M059J (cell line): ENCODE measurements around the gene ARMC8. TPM values are rescaled to one million over a fixed set of nuclear protein-coding genes. Genes with fewer than 3 reads are reported as not detected.
A peak's percentile ranks its signal among the peaks of the same experiment; 100 is the strongest.

ENCODE experiments used
- DNase-seq: peaks from one replicate; pipeline ENCODE4 v3.0.0-alpha.2; 2012; ENCODE audit warnings: low read depth
- total RNA-seq: library from RNA; depleted of rRNA; stranded (reverse); fragments of >200 nt; shearing (Covaris generic); gene quantifications from 2 replicates; pipeline ENCODE4 v1.2.3, GENCODE V29; 2014

The ARMC8 gene
- total RNA-seq, 1 experiment from 2014 or later: 53.1 TPM

DNA sequence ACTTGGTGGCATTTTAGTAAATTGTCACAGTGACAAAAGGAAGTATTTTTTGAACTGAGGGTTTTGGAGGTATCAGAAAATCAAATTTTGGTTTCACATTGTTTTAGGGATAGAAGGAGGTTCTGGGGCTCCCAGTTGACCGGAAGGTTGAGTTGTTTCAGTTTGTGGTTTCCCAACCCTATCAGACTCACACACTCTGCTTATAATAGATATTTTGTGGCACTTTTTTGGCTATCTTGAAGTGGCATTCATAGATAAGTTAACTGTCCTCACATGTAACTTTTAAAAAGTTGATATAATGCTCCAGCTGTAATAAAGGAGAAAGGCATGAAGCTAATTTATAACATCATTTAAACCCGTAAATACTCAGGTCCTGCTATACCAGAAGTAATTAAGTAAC is 12.8 kb downstream of the ARMC8 start:
- no peak for DNase-seq

DNA sequence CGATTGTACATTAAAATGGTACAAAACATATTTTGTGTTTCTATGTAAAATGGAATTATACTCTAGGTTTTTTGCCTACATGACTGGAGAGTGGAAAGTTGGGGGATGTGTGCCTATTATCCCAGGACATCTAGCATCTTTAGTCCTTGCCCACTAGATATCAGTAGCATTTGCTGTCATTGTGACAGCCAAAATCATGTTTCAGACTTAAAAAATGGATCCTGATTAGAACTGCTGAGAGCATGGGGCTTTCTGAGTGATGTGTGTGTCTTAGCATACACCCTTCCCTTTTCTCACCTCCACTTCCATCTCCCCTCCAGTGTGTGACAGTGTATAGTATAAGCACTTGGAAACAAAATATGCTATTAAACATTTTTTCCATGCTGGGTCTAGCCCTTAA is 13.3 kb downstream of the ARMC8 start:
- no peak for DNase-seq

DNA sequence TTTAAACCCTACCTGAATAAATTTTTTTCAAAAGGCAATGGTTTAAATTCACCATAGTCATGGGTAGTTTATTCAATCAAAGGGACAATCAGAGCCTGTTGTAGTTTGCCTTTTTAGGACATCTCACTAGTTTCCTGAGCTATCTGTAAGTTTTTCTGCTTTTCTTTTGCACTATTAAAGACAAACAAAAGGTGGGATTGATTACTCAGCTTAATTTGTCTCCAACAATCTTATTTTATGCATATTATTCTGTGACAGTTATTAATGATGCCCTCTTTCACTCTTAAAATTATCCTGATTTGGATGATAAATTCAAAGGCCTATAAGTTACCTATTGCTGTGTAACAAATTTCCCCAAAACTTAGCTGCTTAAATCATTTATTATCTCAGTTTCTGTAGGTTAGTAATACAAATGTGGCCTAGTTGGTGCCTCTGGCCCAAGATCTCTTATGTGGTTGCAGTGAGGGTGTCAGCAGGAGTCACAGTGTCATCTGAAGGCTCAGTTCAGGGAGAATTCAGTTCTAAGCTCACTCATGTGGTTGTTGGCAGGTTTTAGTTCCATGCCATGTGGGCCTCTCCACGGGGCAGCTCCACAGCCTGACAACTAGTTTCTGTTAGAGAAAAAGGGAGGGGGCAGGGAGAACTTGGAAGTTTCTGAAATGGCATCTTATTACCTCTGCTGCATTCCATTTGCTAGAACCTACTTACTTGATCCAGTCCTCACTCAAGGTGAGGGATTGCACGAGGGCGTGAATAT is 16.0 kb downstream of the ARMC8 start:
- DNase-seq: no peak

DNA sequence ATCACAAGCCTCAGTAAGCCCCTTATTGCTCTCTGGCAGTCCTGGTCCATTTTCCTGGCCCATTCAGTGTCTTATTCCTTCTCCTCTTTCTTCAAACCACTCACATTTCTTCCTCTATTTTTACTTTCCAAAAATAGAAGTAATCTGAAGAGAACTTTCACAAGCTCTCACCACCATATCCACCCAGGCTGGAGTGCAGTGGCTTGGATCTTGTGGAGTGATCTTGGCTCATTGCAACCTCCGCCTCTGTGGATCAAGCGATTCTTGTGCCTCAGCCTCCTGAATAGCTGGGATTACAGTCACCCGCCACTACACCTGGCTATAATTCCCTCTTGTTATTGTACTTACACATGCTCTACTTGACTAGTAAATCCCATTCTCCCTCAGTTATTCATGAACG is 16.8 kb downstream of the ARMC8 start:
- DNase-seq: no peak

DNA sequence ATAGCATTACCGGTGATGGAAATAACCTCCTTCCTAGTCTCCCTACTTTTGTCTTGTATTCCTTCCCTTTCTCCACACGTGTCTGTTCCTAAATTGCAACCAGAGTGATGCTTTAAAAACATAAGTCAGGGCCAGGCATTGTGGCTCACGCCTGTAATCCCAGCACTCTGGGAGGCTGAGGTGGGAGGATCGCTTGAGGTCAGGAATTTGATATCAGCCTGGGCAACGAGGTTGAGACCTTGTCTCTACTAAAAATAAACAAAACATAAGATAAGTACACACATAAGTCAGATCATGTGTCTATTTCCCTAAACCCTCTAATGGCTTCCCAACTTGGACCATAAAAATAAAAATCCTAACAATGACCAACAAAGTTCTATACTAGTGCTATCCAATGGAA is 18.4 kb downstream of the ARMC8 start:
- no peak for DNase-seq

DNA sequence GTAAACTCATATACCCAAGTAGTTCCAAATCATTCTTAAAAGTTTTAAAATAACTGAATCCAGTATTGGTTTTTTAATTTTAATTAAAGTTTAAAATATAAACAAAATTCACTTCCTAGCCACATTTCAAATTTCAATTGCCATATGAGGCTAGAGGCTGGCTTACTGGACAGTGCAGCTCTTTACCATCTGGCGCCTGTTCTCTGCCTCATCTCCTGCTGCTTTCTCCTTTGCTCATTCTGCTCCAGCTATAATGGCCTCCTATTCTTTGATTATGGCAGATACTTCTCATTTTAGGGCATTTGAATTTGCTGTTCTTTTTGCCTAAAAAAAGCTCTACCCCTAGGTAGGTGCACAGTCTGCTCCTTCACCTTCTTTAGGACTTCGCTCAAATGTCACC is 19.1 kb downstream of the ARMC8 start:
- no peak for DNase-seq

DNA sequence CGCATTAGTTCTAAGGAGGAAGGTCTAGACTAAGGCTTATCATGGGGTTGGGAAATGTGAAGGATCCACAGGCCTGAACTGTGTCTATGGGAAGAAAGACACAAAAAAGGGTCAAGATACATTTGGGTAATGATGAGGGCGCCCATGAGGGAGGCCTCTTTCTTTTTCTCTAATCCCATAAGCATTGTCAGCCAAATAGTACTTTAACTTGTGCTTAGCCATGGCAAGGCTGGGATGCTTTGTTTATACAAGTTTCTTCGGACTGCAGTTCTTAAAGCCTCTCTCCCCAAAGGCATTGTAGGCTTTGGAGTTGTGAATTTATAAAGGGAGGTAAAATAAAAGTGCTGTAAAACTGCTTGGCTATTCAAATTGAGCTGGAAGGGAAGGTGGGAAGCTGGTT is 23.4 kb downstream of the ARMC8 start:
- DNase-seq: no peak

DNA sequence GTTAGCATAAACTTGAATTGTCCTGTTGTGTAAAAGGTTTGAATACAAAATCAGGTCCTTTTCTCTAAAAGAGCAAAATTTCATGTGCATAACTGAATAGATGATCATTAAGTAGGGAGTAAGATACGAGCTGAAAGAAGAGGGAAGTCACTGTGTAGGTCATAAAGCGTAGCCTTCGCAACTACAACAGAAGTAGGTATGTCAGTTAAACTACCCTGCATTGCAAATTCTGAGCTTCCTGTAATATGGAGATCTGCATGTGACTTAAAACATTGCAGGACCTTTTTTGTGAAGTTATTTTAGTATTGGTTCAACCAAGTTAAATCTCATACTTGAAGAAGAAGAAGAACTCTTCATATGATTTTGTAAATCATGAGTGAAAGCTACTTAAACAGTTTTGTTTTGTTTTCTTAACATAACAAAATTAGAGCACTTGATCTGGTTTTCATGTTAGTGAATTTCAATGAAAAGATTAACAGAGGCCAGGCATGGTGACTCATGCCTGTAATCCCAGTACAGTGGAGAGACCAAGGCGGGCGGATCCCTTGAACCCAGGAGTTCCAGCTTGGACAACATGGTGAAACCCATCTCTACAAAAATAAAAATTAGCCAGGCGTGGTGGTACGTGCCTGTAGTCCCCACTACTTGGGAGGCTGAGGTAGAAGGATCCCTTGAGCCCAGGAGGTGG is 26.4 kb downstream of the ARMC8 start:
- DNase-seq: peak; percentile 19

DNA sequence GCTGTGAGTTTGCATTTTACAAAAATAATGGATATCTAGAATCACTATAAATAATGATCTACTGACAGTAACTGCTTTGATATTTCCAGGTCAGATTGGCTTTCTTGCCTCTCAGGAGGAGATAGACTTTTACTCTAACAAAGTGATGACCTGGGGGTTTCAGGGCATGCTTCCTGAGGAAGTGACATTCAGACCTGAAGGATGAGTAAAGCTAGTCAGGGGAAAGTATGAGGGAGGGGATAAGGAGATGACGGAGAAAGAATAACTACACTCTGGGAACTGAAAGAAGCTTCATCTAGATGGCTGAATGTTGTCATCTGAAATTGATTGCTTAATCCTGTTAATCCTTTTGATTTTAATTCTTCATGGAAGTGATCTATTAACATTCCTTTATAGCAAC is 32.2 kb downstream of the ARMC8 start:
- DNase-seq: no peak

DNA sequence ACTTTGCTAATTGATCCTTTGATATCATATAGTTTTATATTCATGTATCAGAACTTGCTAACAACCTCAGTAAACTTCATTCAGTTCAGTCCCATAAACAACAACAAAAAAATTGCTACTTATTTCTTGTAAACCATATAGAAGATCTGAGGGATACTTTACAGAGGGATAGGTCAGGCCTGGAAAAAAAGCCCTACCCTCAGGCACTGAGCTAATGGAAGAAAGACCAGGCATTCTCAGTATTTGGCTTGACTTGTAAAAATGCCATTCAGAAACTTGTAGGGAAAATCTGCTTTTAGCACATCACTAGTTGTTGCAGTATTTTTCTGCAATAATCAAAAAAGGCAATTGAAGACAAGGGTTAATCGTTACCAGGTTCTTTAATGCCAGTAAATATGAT is 33.1 kb downstream of the ARMC8 start:
- DNase-seq: no peak

DNA sequence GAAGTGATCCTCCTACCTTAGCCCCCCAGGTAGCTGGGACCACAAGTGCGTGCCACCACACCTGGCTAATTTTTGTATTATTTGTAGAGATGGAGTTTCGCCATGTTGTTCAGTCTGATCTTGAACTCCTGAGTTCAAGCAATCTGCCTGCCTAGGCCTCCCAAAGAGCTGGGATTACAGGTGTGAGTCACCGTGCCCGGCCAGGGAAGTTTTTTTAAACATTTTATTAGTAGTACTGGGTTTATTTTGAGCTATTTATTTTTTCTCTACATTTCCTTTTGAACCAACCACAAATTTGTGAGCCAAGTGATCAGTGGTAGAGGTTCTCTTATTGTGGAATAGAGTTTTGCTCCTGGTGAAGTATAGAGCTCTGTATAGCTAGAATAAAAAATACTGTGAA is 33.7 kb downstream of the ARMC8 start:
- DNase-seq: peak; percentile 77

DNA sequence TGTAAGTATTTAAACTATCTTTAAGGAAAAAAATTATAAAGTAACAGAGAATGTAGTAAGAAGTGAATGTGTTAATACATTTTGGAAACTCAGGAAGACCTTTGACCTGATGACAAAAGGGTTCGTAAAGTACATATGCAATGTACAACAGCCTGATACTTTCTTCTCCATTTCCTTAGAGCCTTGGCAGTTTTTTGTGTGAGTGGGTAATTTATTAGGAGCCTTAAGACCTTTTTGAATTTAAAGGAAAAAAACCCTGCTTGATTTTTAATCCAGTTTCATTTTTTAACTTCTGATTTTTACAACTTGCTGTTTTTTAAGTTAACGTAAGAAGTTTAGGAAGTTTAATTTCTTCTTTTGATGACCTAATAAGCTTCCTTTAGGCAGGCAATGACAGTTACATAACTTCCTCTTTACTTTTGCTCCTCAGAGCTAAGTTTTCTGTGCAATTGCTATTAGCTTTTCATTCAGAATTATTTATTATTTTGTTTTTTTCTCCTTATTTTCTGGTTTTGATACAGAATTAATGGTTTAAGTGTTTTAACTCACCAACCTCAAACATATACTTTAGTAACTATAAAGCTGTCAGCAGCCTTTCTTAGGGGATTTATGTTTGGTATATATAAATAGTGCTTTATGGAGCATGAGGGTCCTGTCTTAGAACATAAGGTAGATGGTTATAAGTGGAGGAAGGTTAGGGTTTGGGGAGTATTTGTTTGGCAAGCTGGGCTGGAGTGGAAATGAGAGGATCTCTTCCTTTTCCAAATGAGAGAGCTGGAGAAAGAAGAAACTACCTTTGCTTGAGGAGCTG is 35.2 kb downstream of the ARMC8 start:
- DNase-seq: no peak

DNA sequence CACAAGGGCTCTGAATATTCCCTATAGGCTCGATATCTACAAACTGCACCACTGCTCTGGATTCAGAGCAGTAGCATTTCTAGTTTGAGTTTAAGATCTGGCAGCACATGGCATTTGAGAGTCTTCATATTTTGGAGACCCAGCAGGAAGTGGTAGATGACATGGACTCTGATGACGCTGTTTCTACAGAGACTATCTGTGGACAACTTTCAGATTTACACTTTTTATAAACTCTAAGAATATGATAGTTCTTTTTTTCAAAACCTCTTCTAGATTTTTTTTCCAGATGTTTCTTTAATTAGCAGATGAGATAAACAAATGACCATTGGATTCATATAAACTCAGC is 35.8 kb downstream of the ARMC8 start:
- no peak for DNase-seq

DNA sequence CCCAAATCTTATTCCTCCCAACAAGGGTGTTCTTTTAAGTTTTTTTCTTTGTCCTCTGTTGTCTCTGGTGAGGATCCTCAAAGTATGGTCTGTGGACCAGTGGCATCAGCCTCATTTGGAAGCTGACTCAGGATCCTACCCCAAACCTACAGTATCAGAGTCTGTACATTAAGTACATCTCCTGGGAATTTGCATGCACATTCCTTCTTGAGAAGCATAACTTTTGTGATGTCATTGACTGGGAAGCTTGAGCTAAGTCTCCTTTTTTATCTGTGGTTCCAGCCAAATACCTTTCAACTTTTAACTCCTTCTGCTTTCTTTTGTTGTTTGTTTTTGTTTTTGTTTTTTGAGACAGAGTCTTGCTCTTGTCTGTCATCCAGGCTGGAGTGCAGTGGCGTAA is 40.5 kb downstream of the ARMC8 start:
- DNase-seq: no peak

DNA sequence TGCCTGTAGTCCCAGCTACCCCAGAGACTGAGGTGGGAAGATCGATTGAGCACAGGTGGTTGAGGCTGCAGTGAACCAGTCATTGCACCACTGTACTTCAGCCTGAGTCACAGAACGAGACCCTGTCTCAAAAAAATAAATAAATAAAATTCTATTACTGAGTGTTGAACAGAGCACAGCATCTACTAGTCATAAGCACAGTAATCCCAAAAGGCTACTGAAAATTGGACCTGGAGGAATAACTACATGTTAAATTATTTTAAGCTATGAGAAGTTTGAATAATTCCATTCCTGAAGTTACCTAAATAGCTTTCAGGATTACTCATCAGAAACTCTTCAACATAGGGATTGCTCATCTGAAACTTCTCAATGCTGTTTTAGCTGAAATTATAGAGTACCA is 43.4 kb downstream of the ARMC8 start:
- peak; percentile 56 for DNase-seq

DNA sequence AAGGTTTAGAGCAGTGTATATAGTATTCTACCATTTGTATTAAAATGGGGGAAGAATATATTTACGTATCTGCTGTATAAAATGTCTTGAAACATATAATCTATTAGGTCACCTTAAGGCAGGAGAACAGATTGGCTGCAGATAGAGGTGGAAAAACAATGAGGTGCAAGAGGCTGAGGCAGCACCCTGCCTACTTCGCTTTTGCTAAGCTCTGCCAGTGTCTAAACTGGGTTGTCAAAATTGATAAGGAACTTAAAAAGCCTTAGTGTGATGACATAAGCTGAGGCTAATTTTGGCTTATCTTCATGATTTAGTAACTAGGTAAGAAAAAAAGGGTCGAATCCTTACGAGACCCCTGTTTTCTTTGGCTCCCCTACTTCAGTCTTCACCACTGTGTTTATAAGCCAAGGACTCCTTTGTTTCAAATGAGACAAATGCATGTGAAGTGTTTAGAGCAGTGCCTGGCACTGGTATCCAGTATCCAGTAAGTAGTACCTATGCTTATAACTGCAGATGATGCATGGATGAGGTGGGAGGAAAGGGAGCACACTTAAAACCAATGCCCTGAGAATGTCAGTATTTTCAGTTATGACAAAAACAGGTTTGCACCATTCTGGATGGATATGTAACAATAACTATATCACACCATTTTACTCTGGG is 45.7 kb downstream of the ARMC8 start:
- DNase-seq: no peak

DNA sequence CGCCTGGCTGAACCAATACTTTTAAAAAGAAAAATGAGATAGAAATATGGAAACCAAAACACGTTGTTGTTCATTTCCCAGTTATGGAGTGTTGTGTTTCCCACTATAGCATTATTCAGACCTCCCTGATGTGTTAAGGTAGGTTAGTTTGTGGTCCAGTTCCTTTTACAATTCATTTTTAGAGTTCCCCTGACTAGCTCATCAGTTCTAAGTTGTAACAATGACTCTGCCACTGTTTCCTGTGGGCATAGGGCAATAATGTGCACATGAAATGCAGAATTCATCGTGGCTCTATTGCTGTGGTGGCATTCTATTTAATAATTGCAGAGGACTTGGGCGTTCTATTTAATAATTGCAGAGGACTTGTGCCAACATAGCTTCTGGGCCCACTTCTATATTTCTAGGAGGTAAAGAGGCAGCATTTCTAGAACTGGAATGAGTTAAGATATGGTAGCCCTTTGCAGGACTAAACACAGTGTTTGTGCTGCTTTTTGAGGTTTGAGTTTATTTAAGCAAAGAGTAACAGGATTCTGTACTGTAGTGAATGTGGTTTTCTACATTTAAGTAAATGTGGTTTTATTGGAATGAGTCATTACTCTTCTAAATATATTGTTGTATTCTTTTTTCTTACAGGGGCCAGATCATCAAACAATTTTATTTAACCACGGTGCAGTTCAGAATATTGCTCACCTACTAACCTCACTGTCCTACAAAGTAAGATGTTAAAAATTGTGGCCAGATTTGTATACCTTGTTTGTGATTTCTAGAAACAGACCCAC is 47.5 kb downstream of the ARMC8 start:
- DNase-seq: peak; percentile 83

DNA sequence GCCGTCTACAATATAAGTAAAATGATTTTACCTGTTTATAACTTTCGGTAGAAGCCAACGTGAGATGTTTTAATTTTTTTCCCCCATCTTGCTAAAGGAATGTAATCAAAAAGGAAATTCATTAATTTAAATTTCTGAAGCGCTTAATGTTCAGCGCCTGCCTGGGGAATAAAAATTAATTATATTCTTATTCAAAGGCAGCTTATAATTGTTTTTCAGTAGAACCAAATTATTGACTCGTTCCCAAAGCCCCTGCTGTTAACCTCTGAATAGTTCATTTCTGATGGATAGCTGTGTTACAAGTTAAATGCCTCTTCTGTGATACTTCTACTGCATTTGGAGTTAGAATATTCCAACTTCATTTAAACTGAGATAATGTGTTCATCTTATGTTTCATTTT is 51.6 kb downstream of the ARMC8 start:
- no peak for DNase-seq

DNA sequence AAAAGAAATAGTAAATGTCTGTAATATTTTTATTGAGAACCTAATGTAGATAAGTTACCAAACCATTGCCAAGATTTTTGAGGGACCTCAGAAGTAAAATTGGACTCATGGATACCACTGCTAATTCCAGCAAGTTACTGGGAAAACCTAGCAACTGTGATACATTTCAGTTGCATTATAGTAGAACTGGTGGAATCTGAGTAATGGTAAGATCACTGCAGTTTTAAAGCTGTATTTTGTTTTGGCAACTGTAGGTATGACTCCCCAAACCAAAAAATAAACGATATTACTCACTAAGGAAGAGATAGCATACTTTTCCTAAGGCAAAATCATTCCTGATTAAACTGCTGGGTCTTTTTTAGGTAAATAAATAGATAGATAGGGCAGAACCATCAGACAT is 54.0 kb downstream of the ARMC8 start:
- peak; percentile 80 for DNase-seq

DNA sequence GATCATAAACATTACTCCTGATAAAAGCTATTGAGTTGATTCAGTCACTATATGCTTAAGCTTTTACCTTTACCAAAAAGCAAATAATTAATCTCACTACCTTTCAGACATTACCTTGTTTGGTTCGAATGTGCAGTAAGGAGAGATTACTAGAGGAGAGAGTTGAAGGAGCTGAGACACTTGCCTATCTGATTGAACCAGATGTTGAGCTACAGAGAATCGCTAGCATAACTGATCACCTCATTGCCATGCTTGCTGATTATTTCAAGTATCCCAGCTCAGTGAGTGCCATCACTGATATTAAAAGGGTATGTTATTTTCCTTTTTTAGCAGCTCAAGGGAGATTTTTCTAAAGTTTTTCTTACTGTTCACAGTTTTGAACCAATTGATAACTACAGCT is 54.6 kb downstream of the ARMC8 start:
- DNase-seq: no peak

DNA sequence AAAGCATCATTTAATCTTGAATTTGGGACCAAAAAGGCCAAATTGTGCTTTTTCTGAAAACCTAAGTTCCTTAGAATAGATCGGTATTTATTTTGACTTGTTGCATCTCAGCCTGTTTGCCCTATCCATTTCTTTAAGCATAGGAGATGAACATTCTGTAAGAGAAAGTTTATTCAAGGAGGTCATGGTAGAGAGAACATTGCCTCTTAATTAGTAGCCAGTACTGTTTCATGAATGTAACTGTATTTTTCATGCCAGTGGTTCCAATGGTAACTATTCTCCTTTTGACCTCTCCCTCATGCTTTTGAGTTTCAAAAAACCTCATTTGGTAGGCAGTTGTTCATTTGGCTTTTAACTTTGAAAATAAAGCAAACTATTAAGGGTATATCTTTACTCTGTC is 55.4 kb downstream of the ARMC8 start:
- no peak for DNase-seq

DNA sequence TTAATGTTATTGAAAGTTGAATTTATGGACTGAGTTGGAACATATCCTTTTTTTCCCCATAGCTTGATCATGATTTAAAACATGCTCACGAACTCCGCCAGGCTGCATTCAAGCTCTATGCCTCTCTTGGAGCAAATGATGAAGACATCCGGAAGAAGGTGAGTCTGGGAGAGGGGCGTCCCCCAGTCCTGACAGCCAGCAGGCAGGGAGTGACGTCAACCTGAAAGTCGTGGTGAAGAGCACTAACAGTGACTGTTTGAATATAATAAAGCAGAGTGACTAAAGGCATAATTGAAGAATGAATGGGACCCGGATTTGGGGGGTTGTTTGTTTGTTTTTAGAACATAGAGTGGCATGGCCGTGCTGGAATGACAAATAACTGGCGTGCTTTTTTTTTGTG is 57.9 kb downstream of the ARMC8 start:
- DNase-seq: no peak
